T-helper 2 cell (primary cell): ENCODE results near the gene LSM7.
A peak's percentile ranks its signal among the peaks of the same experiment; 100 is the strongest.
"Not testable (repeated sequence)": the region's sequence is repeated elsewhere in the genome, so short reads cannot be mapped to it uniquely, and the experiment has no call there.

Experiments used
- DNase-seq, 5 experiments: peaks; one replicate each; pipeline versions ENCODE4 v3.0.0 to v3.0.0-alpha.2; 2012 to 2022

Gene LSM7

GRCh38 chr19:2296141-2296540 lies 32.2 kb downstream of the LSM7 start:
- DNase-seq, result no peak

GRCh38 chr19:2294687-2295335 lies 33.6 kb downstream of the LSM7 start:
- DNase-seq, result no peak

- DNase-seq, result no peak
These were observed 37.1 kb downstream of the LSM7 start for GRCh38 chr19:2291185-2291751.

- peak in 1 of 5 experiments; percentile 55 for DNase-seq
These were observed 37.8 kb downstream of the LSM7 start for GRCh38 chr19:2290441-2291184.

GRCh38 chr19:2289714-2290435 lies 38.5 kb downstream of the LSM7 start:
- peak in 2 of 5 experiments; percentile 41 to 88 for DNase-seq

- no peak for DNase-seq
These were observed 39.3 kb downstream of the LSM7 start for GRCh38 chr19:2288818-2289713.

GRCh38 chr19:2288338-2288817 lies 40.0 kb downstream of the LSM7 start:
- no peak for DNase-seq

- DNase-seq, result no peak
These were observed 40.6 kb downstream of the LSM7 start for GRCh38 chr19:2287585-2288337.

- DNase-seq, result no peak
These were observed 41.8 kb downstream of the LSM7 start for GRCh38 chr19:2286402-2287140.

- no peak for DNase-seq
These were observed 44.4 kb downstream of the LSM7 start for GRCh38 chr19:2283835-2284507.

GRCh38 chr19:2282862-2283237 lies 45.5 kb downstream of the LSM7 start:
- no peak for DNase-seq

GRCh38 chr19:2282062-2282861 lies 46.1 kb downstream of the LSM7 start, which contains the start of gene PEAK3:
TSS of gene PEAK3 (minus strand) at chr19:2282175. CDS start at chr19:2280931, 1,244 bp downstream.
- peak in 2 of 5 experiments; percentile 45 to 46 for DNase-seq

GRCh38 chr19:2281265-2282061 lies 46.9 kb downstream of the LSM7 start:
- DNase-seq, result not testable (repeated sequence)

GRCh38 chr19:2280633-2281264 lies 47.6 kb downstream of the LSM7 start:
- DNase-seq, result no peak

GRCh38 chr19:2278459-2279158 lies 49.8 kb downstream of the LSM7 start:
- DNase-seq, result no peak

- no peak for DNase-seq
These were observed 51.2 kb downstream of the LSM7 start for GRCh38 chr19:2277138-2277537.

GRCh38 chr19:2276429-2276986 lies 51.9 kb downstream of the LSM7 start:
- no peak for DNase-seq
